SK-N-SH (cell line): ENCODE measurements around the gene BICC1. TPM values are rescaled to one million over a fixed set of nuclear protein-coding genes. Genes with fewer than 3 reads are reported as not detected.

ENCODE experiments used
- CTCF ChIA-PET: fragments of 300-600, 350-600 bp; formaldehyde crosslinking; extraction: SDS; loops from one replicate; lab custom pipeline; 2021; lab: Yijun Ruan, JAX
- POLR2A ChIA-PET: fragments of 350-600 bp; sonication (Branson Sonifier 250); formaldehyde crosslinking; extraction: SDS; loops from one replicate; lab custom pipeline; 2020; ENCODE audit warnings: antibody characterized with exemption, inconsistent platforms; lab: Yijun Ruan, JAX
- DNase-seq: peaks from one replicate; pipeline ENCODE4 v3.0.0; 2012
- H2AFZ ChIP-seq: fragments of 200-600 bp; sonication (generic); 2 replicates; pipeline ENCODE4 v1.8.1; 2016; ENCODE audit warnings: antibody characterized with exemption, mild to moderate bottlenecking, low read depth
- H3F3A ChIP-seq: fragments of 200-600 bp; sonication (generic); replicated peaks from 2 replicates; pipeline ENCODE3; 2016; ENCODE audit warnings: antibody characterized with exemption, mild to moderate bottlenecking; ENCODE audit not compliant: insufficient read depth
- H3K27ac ChIP-seq, 2 experiments: fragments of 200-500 bp in 1 of 2; fragments of 200-600 bp in 1 of 2; sonication (Bioruptor generic) in 1 of 2; sonication (generic), shearing (Covaris generic) in 1 of 2; 2 replicates each; pipeline versions ENCODE4 v1.5.1 to v1.6.1; 2014 to 2016; ENCODE audit warnings: low read depth in 2 of 2, inconsistent platforms in 1 of 2, low read length in 1 of 2, mild to moderate bottlenecking in 1 of 2, mixed read lengths in 1 of 2
- H3K27me3 ChIP-seq: fragments of 200-600 bp; sonication (generic), shearing (Covaris generic); 2 replicates; pipeline ENCODE4 v1.6.1; 2016; ENCODE audit warnings: mixed run types; ENCODE audit not compliant: insufficient read depth
- H3K36me3 ChIP-seq, 2 experiments: fragments of 200-500 bp in 1 of 2; fragments of 200-600 bp in 1 of 2; sonication (Bioruptor generic) in 1 of 2; sonication (generic) in 1 of 2; replicated peaks in 1 of 2; 2 replicates each; pipeline versions ENCODE3 to v1.5.1; 2014 to 2016; ENCODE audit warnings: low read length in 1 of 2, mild to moderate bottlenecking in 1 of 2; ENCODE audit not compliant: insufficient read depth in 2 of 2, control insufficient read depth in 1 of 2
- H3K4me1 ChIP-seq, 2 experiments: fragments of 200-500 bp in 1 of 2; fragments of 200-600 bp in 1 of 2; sonication (Bioruptor generic) in 1 of 2; sonication (generic), shearing (Covaris generic) in 1 of 2; 2 replicates each; pipeline versions ENCODE4 v1.5.1 to v1.6.1; 2014 to 2016; ENCODE audit warnings: low read depth in 1 of 2, low read length in 1 of 2, mixed run types in 1 of 2; ENCODE audit not compliant: insufficient read depth in 2 of 2, control insufficient read depth in 1 of 2
- H3K4me2 ChIP-seq: fragments of 200-600 bp; sonication (generic), shearing (Covaris generic); 2 replicates; pipeline ENCODE4 v1.6.1; 2017; ENCODE audit warnings: mixed run types
- H3K4me3 ChIP-seq, 2 experiments: fragments of 200-500 bp in 1 of 2; fragments of 200-600 bp in 1 of 2; sonication (Bioruptor generic) in 1 of 2; sonication (generic), shearing (Covaris generic) in 1 of 2; 2 replicates each; pipeline versions ENCODE4 v1.5.1 to v1.8.1; 2014 to 2016; ENCODE audit warnings: low read depth in 2 of 2, inconsistent platforms in 1 of 2, low read length in 1 of 2, mild to moderate bottlenecking in 1 of 2, mixed read lengths in 1 of 2, moderate library complexity in 1 of 2
- H3K79me2 ChIP-seq: fragments of 200-600 bp; sonication (generic); 2 replicates; pipeline ENCODE4 v1.8.1; 2017; ENCODE audit warnings: mild to moderate bottlenecking; ENCODE audit not compliant: insufficient read depth
- H3K9ac ChIP-seq: fragments of 200-600 bp; sonication (generic); 2 replicates; pipeline ENCODE4 v1.6.1; 2017; ENCODE audit warnings: mixed run types
- H3K9me2 ChIP-seq: fragments of 200-600 bp; sonication (generic); 2 replicates; pipeline ENCODE4 v1.6.1; 2017; ENCODE audit warnings: mixed run types
- H3K9me3 ChIP-seq: fragments of 200-600 bp; sonication (generic); 2 replicates; pipeline ENCODE4 v1.6.1; 2017; ENCODE audit warnings: mixed run types, mild to moderate bottlenecking, moderate library complexity
- H4K20me1 ChIP-seq: fragments of 200-600 bp; sonication (generic); 2 replicates; pipeline ENCODE4 v1.6.1; 2017; ENCODE audit warnings: mild to moderate bottlenecking, mixed run types; ENCODE audit not compliant: insufficient read depth
- EP300 ChIP-seq, 2 experiments: IDR thresholded peaks; 2 replicates each; pipeline versions ENCODE4 v1.4.0 to v1.6.1; 2012; ENCODE audit warnings: borderline replicate concordance in 1 of 2, low read depth in 1 of 2, low read length in 1 of 2
- EZH2phosphoT487 ChIP-seq: fragments of 200-600 bp; sonication (generic); IDR thresholded peaks from 2 replicates; pipeline ENCODE4 v1.6.1; 2017; ENCODE audit warnings: low read depth, mixed run types, mild to moderate bottlenecking, antibody characterized with exemption, moderate library complexity, borderline replicate concordance
- FOSL2 ChIP-seq: IDR thresholded peaks from 2 replicates; pipeline ENCODE4 v1.4.0; 2012; ENCODE audit warnings: low read depth, mild to moderate bottlenecking, moderate library complexity, borderline replicate concordance
- FOXM1 ChIP-seq: IDR thresholded peaks from 2 replicates; pipeline ENCODE4 v1.4.0; 2012; ENCODE audit warnings: low read depth, mild to moderate bottlenecking
- IRF3 ChIP-seq: fragments of 150-350 bp; IDR thresholded peaks from 2 replicates; pipeline ENCODE4 v1.6.1; 2016; ENCODE audit warnings: mild to moderate bottlenecking, low read depth, low read length
- JUND ChIP-seq: IDR thresholded peaks from 2 replicates; pipeline ENCODE4 v1.4.0; 2012
- MXI1 ChIP-seq: IDR thresholded peaks from 2 replicates; pipeline ENCODE4 v1.6.1; 2012; ENCODE audit warnings: mild to moderate bottlenecking, low read depth, low read length, improper control_type of control experiment
- POLR2AphosphoS5 ChIP-seq: IDR thresholded peaks from 2 replicates; pipeline ENCODE4 v1.6.1; 2012; ENCODE audit warnings: low read depth, low read length
- RAD21 ChIP-seq: IDR thresholded peaks from 2 replicates; pipeline ENCODE4 v1.6.1; 2012; ENCODE audit warnings: mild to moderate bottlenecking, low read length
- SMC3 ChIP-seq: IDR thresholded peaks from 2 replicates; pipeline ENCODE4 v1.6.1; 2012; ENCODE audit warnings: low read depth, low read length, improper control_type of control experiment
- ZBTB33 ChIP-seq: IDR thresholded peaks from 2 replicates; pipeline ENCODE4 v1.4.0; 2012; ENCODE audit warnings: low read depth, borderline replicate concordance
- WGBS: methylation state at CpG from one replicate; pipeline ENCODE4 v1.1.6; 2017; ENCODE audit warnings: low lambda C conversion rate; 5-methylcytosine and 5-hydroxymethylcytosine counted together
- polyA plus RNA-seq, 3 experiments: library from polyadenylated mRNA; depleted of rRNA; stranded (reverse); fragments of >200 nt; gene quantifications; 2 replicates each; pipeline ENCODE4 v1.2.3, GENCODE V29; 2012
- TF ChIP-seq, protein P1 (sequence below): fragments of 200-600 bp; sonication (generic); IDR thresholded peaks from 2 replicates; pipeline ENCODE4 v1.6.1; 2017; ENCODE audit warnings: antibody characterized with exemption, mild to moderate bottlenecking, moderate library complexity

Gene BICC1
- polyA plus RNA-seq, 1 of the 3 experiments (the other 2 are of a cell fraction): 1.5 TPM

- no peak for TF ChIP-seq IRF3
- no peak for TF ChIP-seq JUND
- no peak for DNase-seq
- Histone ChIP-seq H3K79me2 (no peaks in the 10 kb centered on the region), H3K27ac (no peak overlapping the region), H3K4me1 (peaks cover under 1 to 14% of the 10 kb centered on the region in 2 experiments; a peak in 3 of 4 replicates), H3K4me2 (no peak overlapping the region), H3F3A (no peaks in the 10 kb centered on the region), H4K20me1 (no peaks in the 10 kb centered on the region), H3K36me3 (peaks cover 0 to 16% of the 10 kb centered on the region in 2 experiments), H3K9me2 (no peaks in the 10 kb centered on the region), H3K9ac (no peak overlapping the region), H2AFZ (no peak overlapping the region), H3K9me3 (no peaks in the 10 kb centered on the region), H3K27me3 (no peaks in the 10 kb centered on the region), H3K4me3 (no peak overlapping the region)
- 95% methylated on average over 8 of the region's 8 CpGs for WGBS
- ChIA-PET POLR2A (no interaction called here), CTCF (no interaction called here)
Measured at GRCh38 chr10:58813573-58813972, 300.9 kb downstream of the BICC1 start.

DNA sequence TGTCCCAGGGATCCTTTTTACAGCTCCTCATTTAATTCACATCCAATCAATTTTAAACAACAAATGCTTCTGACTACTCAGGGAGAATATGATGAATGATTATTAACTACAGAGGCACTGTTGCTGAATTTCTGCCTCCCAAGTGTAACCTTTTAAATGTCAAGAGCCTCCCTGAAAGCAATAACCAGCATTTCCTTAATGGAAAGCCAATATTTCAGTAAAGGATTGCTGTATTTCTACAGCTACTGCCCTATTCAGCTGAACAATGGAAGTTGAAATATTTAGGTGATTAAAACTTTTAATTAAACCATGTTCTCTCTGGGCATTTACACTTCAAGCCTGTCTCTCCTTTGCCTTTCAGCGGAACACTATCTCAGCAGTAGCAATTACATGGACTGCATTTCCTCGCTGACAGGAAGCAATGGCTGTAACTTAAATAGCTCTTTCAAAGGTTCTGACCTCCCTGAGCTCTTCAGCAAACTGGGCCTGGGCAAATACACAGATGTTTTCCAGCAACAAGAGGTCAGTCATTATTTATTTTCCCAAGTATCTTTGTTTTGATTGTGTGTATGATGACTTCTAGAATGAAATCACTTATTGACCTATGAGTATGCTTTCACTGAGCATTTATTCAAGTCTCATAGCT, 304.7 kb downstream of the BICC1 start:
- peaks cover 0 to 15% of the 10 kb centered on the region in 2 experiments for H3K36me3 ChIP-seq
- POLR2A ChIA-PET: no interaction called here
- no peaks in the 10 kb centered on the region for H3K79me2 ChIP-seq
- peaks cover 20% of the 10 kb centered on the region for H3F3A ChIP-seq
- no peak overlapping the region for H2AFZ ChIP-seq
- H3K9me2 ChIP-seq: no peaks in the 10 kb centered on the region
- no peak for DNase-seq
- no peaks in the 10 kb centered on the region for H4K20me1 ChIP-seq
- peaks cover 10 to 25% of the 10 kb centered on the region in 2 experiments for H3K4me1 ChIP-seq
- H3K27me3 ChIP-seq: no peaks in the 10 kb centered on the region
- H3K4me3 ChIP-seq: no peak overlapping the region
- no peaks in the 10 kb centered on the region for H3K9me3 ChIP-seq
- no peak overlapping the region for H3K27ac ChIP-seq
- no peak overlapping the region for H3K4me2 ChIP-seq
- H3K9ac ChIP-seq: no peak overlapping the region
- 93% methylated on average over 2 of the region's 2 CpGs for WGBS
- TF ChIP-seq POLR2AphosphoS5 (no peak), SMC3 (no peak), IRF3 (no peak), EP300 (IDR thresholded peaks at IDR 0.05; ENCODE audit: borderline replicate concordance in 1 of 2, low read depth in 1 of 2, low read length in 1 of 2) (no peak)
- CTCF ChIA-PET: interaction anchor here (0.6 to 1.5 kb wide), 4 partner anchors 15 to 805 kb away, joined by 3 to 4 read pairs (median 4); no protein-coding TSS in a partner anchor

- Histone ChIP-seq H2AFZ (no peak overlapping the region), H3K9me2 (no peaks in the 10 kb centered on the region), H3K9ac (no peak overlapping the region), H3K79me2 (no peaks in the 10 kb centered on the region), H3K36me3 (peaks cover 11 to 18% of the 10 kb centered on the region in 2 experiments), H3K27ac (0 out of 4 replicates have a peak overlapping the region, but pooled peaks of 1 of the 2 experiments have one; percentile 25), H3K4me3 (no peak overlapping the region), H3K27me3 (no peaks in the 10 kb centered on the region), H3K4me1 (peaks cover 10 to 25% of the 10 kb centered on the region in 2 experiments), H3F3A (peaks cover 20% of the 10 kb centered on the region), H4K20me1 (no peaks in the 10 kb centered on the region), H3K4me2 (no peak overlapping the region), H3K9me3 (no peaks in the 10 kb centered on the region)
- no peak for DNase-seq
- ChIA-PET CTCF (interaction anchor here (0.6 to 1.5 kb wide), 4 partner anchors 10 to 803 kb away, joined by 3 to 4 read pairs (median 4); no protein-coding TSS in a partner anchor), POLR2A (no interaction called here)
- no peak for TF ChIP-seq ZBTB33
- TF ChIP-seq FOSL2: no peak
- TF ChIP-seq MXI1: no peak
- no peak for TF ChIP-seq FOXM1
- TF ChIP-seq POLR2AphosphoS5: no peak
- TF ChIP-seq RAD21: peak; percentile 33
- TF ChIP-seq EZH2phosphoT487: no peak
- TF ChIP-seq, protein P1, sequence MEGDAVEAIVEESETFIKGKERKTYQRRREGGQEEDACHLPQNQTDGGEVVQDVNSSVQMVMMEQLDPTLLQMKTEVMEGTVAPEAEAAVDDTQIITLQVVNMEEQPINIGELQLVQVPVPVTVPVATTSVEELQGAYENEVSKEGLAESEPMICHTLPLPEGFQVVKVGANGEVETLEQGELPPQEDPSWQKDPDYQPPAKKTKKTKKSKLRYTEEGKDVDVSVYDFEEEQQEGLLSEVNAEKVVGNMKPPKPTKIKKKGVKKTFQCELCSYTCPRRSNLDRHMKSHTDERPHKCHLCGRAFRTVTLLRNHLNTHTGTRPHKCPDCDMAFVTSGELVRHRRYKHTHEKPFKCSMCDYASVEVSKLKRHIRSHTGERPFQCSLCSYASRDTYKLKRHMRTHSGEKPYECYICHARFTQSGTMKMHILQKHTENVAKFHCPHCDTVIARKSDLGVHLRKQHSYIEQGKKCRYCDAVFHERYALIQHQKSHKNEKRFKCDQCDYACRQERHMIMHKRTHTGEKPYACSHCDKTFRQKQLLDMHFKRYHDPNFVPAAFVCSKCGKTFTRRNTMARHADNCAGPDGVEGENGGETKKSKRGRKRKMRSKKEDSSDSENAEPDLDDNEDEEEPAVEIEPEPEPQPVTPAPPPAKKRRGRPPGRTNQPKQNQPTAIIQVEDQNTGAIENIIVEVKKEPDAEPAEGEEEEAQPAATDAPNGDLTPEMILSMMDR: peak; percentile 32
- 46% methylated on average over 1 of the region's 1 CpG for WGBS
Measured at GRCh38 chr10:58818900-58819299, 306.2 kb downstream of the BICC1 start.
